Natural killer cell treated with Interleukin-12 subunit alpha and Interleukin-12 subunit beta and Interleukin-15 and Interleukin-18, amount 100 ng/mL, for 72 hours (primary cell): ENCODE results near the gene GSTM5. TPM values are rescaled to one million over a fixed set of nuclear protein-coding genes. Genes with fewer than 3 reads are reported as not detected.
"Not testable (repeated sequence)": the region's sequence is repeated elsewhere in the genome, so short reads cannot be mapped to it uniquely, and the experiment has no call there.

Experiments used
- ATAC-seq, 2 donors: fragments of 150-1000 bp; cut with Tn5 transposase in 1 of 2; sonication (Bioruptor Pico), chemical (Tn5 transposase) in 1 of 2; 2 replicates each; pipeline ENCODE4 v1.10.0; 2021
- DNase-seq: peaks from one replicate; pipeline ENCODE4 v3.0.0; 2022; ENCODE audit warnings: low spot score
- H3K27ac Mint-ChIP-seq, 2 donors: 1 replicate in 1 of 2; 2 replicates in 1 of 2; pipeline ENCODE4 v1.8.0; 2022; ENCODE audit warnings: mixed read lengths in 2 of 2, mild to moderate bottlenecking in 1 of 2, moderate library complexity in 1 of 2
- H3K27me3 Mint-ChIP-seq, 2 donors: 1 replicate in 1 of 2; 2 replicates in 1 of 2; pipeline ENCODE4 v1.8.0; 2022; ENCODE audit warnings: mixed read lengths in 2 of 2
- H3K36me3 Mint-ChIP-seq: one replicate; pipeline ENCODE4 v1.8.0; 2022; ENCODE audit warnings: mixed read lengths
- H3K4me1 Mint-ChIP-seq, 2 donors: 1 replicate in 1 of 2; 2 replicates in 1 of 2; pipeline ENCODE4 v1.8.0; 2022; ENCODE audit warnings: low read depth in 2 of 2, mixed read lengths in 2 of 2, mild to moderate bottlenecking in 1 of 2
- H3K4me3 Mint-ChIP-seq: one replicate; pipeline ENCODE4 v1.8.0; 2022; ENCODE audit warnings: mixed read lengths
- H3K9me3 Mint-ChIP-seq: 2 replicates; pipeline ENCODE4 v1.8.0; 2022; ENCODE audit warnings: mixed read lengths
- total RNA-seq, 2 donors: library from RNA; stranded (reverse); gene quantifications; one replicate each; pipeline ENCODE4 v1.2.3, GENCODE V29; 2022

GSTM5 gene
- total RNA-seq, 2 donors from 2014 or later: not detected

DNA sequence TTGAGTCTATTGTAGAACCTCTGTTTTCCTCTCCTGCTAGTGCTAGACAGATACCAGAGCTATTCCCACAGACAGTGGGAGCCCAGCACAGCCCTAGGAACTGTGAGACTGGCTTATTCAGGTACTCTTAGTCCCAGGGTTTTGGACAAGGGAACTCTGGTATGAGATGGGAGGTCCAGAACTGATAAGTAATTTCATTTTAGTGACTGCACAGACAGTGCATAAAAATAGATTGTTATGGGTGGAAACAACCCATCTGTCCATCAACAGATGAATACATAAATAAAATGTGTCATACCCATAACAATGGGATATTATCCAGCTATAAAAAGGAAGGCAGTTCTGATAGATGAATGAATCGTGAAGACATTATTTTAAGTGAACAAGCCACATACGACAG, 42.7 kb downstream of the GSTM5 start:
- no peaks in the 10 kb centered on the region for H3K4me1 Mint-ChIP-seq
- peak; percentile 15 for DNase-seq
- no peaks in the 10 kb centered on the region for H3K9me3 Mint-ChIP-seq
- no peak overlapping the region for H3K4me3 Mint-ChIP-seq
- no peak overlapping the region for H3K27ac Mint-ChIP-seq
- H3K27me3 Mint-ChIP-seq: peaks cover 0 to 6% of the 10 kb centered on the region in 2 donors
- ATAC-seq: no peak
- no peaks in the 10 kb centered on the region for H3K36me3 Mint-ChIP-seq

DNA sequence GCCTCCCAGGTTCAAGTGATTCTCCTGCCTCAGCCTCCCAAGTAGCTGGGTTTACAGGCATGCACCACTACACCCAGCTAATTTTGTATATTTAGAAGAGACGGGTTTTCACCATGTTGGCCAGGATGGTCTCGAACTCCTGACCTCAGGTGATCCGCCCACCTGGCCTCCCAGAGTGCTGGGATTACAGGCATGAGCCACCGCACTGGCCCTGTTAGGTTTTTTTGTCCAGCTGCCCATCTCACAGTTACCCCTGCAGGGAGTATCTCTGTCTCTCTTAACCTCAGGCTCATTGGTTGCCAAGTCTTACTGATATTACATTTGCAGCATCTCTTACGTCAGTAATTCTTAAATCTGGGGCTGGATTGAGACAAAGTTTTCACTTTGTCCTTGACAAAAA, 44.3 kb downstream of the GSTM5 start:
- H3K9me3 Mint-ChIP-seq, H3K4me3 Mint-ChIP-seq, H3K27me3 Mint-ChIP-seq, H3K4me1 Mint-ChIP-seq, H3K36me3 Mint-ChIP-seq, H3K27ac Mint-ChIP-seq, ATAC-seq: not testable (repeated sequence)
- peak; percentile 8 for DNase-seq

DNA sequence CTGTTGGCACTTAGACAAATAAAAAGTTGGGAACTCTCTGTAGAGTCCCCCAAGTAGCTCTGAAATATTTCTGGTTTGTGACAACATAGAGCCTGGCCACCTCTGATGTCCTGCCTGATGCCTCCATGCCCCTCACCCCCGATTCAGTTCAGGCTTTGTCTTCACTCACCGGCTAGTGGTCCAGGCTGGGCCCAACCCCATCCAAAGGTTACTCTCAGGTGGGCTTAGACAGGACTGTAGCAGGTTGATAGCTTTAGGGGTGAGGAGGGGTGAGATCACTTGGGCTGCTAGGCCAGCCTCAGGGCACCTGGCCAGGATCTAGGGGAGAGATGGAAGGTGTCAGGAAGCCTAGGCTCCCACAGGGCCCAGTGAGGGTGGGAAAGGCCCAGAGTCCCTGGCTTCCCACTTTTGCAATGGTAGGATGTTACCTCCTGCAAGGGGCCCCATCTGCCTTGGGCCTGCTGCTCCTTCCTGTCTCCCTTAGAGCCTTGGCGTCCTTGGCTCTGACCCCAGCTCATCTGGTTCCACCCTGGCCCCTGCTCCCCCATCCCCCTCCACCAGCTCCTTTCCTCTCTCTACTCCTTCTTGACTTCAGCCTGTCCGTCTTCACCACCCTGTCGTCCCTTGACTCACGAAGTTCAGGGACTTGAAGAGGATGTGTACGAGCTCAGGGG, 44.9 kb downstream of the GSTM5 start:
- Mint-ChIP-seq H3K4me1 (no peaks in the 10 kb centered on the region), H3K27me3 (no peaks in the 10 kb centered on the region), H3K36me3 (no peaks in the 10 kb centered on the region), H3K9me3 (no peaks in the 10 kb centered on the region), H3K27ac (no peak overlapping the region), H3K4me3 (no peak overlapping the region)
- ATAC-seq (no peak), DNase-seq (peak; percentile 42)

DNA sequence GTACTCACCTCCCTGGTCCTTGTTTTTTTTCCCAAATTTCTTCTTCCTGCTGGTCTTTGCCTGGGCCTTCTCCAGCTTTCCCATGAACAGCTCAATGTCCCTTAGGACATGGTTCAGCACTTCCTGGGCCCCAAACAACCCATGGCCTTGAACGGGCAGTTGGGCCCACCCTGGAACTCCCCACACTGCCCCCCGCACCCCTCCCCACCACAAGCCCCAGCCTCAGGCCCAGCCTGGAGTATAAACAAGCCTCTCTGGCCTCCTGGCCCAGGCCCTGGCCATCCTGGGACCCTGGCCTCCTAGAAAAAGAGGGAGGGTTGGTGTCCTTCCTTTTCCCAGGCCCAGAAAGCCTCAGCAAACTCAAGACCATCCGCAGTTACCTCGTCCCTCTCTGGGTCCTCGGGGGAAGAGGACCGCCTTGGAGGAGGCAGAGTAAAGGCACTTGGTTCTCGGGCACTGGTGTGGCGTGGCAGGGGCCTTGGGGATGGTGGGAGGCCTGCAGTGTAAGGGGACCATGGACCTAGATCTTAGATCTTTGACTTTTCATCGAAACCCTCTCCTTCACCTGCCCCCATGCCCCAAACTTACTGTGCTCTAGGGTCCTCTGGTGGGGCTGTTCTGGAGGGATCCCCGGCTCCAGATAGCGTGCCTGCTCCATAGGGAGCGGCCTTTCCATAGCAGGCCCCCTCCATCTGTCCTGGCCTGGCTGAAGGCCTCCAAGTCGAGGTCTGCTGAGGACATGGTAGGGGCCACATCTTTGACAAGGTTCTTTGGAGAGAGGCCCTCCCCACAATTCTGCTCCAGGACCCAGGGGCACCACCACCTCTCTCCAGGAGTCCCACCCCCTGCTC, 46.1 kb downstream of the GSTM5 start:
- Mint-ChIP-seq H3K4me1 (no peaks in the 10 kb centered on the region), H3K4me3 (no peak overlapping the region), H3K27me3 (no peaks in the 10 kb centered on the region), H3K36me3 (no peaks in the 10 kb centered on the region), H3K27ac (no peak overlapping the region), H3K9me3 (no peaks in the 10 kb centered on the region)
- DNase-seq: peak; percentile 16
- ATAC-seq: no peak

DNA sequence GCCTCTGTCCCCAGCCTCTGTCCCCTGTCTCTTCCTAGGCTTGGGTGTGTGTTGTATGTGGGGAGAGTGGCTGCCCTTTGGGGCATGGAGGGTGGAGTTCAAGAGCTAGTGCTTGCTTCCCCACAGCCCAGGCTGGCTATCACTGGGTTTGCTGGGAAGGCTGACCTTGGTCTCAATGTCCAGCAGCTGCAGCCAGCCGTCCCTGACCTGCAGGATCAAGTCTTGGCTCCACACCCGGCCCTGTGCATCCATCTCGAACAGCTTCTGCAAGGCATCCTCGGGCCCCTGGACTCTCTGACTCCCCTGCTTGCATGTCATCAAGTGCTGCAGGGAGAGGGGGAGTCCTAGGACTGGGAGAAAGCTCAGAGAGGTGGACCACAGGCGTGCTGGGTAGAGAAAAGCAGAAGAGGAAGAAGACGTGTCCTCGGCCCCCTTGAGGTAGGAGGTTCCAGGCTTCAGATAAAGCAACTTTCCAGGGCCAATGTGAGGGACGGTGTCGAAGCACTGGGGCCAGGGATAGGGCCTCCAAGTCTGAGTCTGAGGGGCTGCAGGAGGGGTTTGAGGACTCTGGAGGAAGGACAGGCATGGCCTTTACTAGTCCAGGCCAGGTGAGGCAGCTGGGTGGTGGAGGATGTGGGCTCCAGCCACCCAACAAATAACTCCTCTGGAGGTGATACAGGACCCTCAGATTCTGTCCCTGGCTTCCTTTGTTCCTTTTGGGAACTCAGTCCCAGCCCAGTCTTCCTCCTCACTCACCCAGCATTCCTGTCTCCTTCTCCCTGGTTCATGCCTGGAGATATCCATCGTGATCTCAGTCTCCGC, 47.7 kb downstream of the GSTM5 start:
- H3K4me3 Mint-ChIP-seq: no peak overlapping the region
- H3K9me3 Mint-ChIP-seq: no peaks in the 10 kb centered on the region

DNA sequence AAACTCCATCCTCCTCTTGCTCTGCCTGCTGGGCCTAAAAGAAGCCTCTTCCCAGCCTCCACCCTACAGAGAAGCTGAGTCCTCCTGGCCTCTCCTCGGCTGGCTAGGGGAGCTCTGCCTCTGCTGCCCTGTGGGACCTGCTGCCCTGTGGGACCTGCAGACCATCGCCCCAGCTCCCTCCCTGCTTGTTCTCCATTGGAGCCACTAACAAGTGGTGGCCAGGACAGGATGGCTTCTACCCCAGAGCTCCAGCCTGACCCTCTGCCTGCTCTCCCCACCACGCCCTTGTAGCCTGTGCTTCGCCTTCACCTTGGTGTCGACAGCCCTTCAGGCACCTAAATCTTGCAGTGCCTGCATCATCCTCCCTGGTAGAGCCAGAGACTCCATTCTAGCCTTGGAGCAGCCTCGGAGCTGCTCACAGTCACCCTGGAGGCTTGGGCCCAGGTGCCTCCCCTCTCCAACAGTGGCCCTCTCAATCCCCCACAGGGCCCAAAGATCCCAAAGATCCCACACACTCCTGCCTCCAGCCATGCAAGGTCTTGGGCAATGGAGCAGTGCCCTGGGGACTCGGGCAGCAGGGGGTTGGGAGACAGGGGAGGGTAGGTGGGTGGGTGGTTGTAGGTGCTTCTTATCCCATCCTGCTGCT, 48.7 kb downstream of the GSTM5 start:
- H3K36me3 Mint-ChIP-seq: no peaks in the 10 kb centered on the region
- ATAC-seq: no peak
- no peaks in the 10 kb centered on the region for H3K4me1 Mint-ChIP-seq
- H3K27me3 Mint-ChIP-seq: no peaks in the 10 kb centered on the region
- no peak overlapping the region for H3K4me3 Mint-ChIP-seq
- peak; percentile 41 for DNase-seq
- peak overlapping the region in 1 of 2 donors; percentile 59 for H3K27ac Mint-ChIP-seq
- H3K9me3 Mint-ChIP-seq: no peaks in the 10 kb centered on the region

More for the DNA sequence above, 47.7 kb downstream of the GSTM5 start:
- ATAC-seq (no peak), DNase-seq (peak; percentile 58)
- H3K27me3 Mint-ChIP-seq: no peaks in the 10 kb centered on the region
- no peaks in the 10 kb centered on the region for H3K36me3 Mint-ChIP-seq
- H3K4me1 Mint-ChIP-seq: no peaks in the 10 kb centered on the region
- H3K27ac Mint-ChIP-seq: no peak overlapping the region

DNA sequence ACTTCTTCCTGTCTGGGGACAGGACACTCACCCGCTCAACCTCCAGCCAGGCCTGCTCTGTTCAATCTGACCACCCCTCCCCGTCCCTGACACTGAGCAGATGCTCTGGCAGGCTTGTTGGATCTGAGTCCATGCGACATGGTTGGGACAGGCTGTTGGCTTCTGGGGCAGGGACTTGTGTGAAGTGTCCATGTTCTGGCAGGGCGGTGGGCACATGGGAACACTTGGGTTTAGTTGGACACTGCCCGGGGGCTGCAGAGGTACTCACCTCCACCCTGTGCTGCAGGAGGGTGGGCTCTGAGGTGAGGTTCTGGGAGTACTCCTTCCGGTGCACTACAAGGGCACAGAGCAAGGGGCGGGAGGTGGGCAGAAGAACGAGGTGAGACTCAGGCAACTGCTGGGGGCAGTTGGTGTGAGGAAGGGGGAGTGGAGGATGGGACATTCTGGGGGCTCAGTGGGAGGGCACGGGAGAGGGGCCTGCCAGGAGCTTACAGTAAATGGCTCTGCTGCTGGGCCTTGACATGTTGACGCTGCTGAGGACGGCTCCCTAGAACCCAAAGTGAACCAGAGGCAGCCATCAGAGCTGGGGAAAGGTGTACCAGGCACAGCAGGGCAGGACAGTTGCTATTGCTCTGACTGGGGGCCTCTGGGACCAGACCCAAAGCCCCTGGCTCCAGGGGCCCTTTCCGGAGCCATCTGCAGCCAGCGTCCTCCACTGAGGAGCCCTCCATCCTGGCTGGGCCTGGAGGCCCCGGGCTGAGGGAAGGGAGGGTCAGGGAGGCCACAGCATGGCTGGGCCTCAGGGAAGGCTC, 49.4 kb downstream of the GSTM5 start:
- Mint-ChIP-seq H3K4me3 (no peak overlapping the region), H3K9me3 (no peaks in the 10 kb centered on the region), H3K27me3 (no peaks in the 10 kb centered on the region), H3K4me1 (no peaks in the 10 kb centered on the region), H3K36me3 (no peaks in the 10 kb centered on the region), H3K27ac (no peak overlapping the region)
- peak; percentile 51 for DNase-seq
- no peak for ATAC-seq

DNA sequence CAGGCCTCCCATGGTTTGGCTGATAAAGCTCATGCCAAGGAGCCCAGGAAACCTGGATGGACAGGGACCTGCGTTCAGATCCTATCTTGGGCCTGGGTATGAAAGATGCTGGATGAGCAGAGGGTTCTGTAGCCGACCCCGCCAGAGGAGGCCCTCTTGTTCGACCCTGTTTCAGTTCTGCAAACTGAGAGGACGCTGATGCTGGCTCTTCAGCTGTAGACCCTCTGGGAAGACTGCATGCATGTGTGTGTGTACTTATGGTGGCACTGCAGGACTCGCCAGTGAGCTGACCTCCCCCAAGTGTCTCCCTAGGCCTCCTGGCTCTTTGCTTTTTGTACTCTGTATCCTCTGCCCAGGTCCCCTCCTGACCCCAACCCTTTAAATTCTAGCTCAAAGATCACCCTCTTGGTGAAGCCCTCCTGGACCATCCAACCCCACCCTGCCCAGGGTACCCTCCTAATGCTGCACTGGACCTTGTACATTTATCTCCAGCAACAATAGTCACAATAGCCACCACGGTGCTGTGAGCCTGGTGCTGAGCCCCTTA, 50.1 kb downstream of the GSTM5 start:
- no peak overlapping the region for H3K27ac Mint-ChIP-seq
- H3K4me3 Mint-ChIP-seq: no peak overlapping the region
- H3K36me3 Mint-ChIP-seq: no peaks in the 10 kb centered on the region
- peak; percentile 44 for DNase-seq
- no peak for ATAC-seq
- no peaks in the 10 kb centered on the region for H3K9me3 Mint-ChIP-seq
- no peaks in the 10 kb centered on the region for H3K27me3 Mint-ChIP-seq
- H3K4me1 Mint-ChIP-seq: no peaks in the 10 kb centered on the region

DNA sequence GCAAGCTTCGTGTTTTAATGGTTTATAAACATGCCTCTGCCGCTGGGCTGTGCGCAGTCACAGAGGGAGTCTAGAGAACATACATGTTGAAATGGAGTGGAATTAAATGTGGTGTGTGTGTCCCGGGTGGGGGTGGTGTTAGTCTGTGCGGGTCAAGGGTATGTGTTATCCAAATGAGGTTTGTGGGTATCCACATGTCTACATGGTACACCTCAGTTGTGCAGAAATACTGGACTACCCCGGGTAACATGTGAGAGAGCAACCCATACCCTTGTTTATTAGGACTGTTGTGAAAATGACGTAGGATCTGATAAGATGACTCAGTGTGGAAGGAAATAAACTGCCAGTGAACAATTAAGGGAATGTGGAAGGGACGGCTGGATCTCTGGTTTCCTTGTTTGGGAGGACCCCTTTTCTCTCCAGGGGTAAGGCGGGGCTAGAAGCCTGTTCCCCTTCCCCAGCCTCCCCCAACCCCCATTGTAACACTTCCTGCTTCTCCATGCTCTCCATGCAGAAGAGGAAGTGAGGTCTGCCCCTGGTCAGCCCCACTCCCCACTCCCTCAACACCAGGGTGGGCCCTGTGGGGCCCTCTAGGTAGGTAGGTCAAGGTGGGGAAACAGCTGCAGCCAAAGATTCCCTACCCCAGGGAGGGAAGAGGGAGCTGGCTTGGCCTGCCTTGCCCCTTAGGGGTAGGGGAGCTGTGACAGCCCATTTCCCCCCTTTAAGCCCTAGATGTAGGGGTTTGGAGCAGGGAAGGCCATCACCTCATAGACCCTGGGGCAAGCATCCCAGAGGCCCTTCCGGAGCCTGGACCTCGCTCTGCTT, 51.0 kb downstream of the GSTM5 start:
- H3K4me3 Mint-ChIP-seq: no peak overlapping the region
- H3K9me3 Mint-ChIP-seq: no peaks in the 10 kb centered on the region
- no peaks in the 10 kb centered on the region for H3K27me3 Mint-ChIP-seq
- no peaks in the 10 kb centered on the region for H3K36me3 Mint-ChIP-seq
- DNase-seq (peak; percentile 44), ATAC-seq (peak in 1 of 2 donors; percentile 22)
- H3K27ac Mint-ChIP-seq: no peak overlapping the region
- H3K4me1 Mint-ChIP-seq: no peaks in the 10 kb centered on the region

DNA sequence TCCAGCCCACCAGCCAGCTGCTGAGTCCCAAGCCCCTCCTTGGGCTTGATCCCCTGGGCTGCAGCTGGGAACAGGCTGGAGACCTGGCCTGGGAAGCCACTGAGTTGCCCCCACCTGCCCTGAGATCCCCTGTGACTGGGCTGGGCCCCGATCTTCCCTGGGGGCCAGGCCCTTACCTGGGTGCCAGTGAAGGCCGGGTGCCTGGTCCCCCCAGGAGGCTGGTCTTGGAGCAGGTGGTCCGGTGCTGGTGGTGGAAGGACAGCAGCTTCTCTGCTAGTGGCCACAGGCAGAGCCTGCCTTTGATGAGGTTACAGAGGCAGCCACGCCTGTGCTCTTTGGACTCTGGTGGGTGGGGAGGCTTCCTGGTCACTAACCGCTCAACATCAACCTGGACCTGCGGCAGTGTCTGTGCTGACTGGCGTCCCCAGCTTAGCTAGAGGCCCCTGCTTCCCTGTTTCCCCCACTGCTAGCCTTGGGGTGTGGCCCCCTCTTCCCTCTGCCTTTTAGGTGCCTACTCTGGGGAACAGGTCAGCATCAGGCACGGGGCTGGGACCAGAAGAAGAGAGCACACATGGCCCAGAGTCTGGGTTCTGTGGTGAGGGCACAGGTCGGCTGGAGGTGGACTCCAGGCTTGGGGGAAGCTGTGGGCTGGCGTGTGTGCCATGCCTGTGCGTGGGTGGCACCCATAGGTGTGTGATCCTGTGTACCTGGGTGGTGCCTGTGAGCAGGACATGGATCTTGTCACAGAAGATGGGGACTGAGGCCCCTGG, 51.8 kb downstream of the GSTM5 start, which contains the start of gene EPS8L3:
TSS of gene EPS8L3 (minus strand) at position 278 of the 770 bp plus-strand sequence. CDS start 2,174 bp downstream, outside the sequence.
- H3K4me3 Mint-ChIP-seq: no peak within 1 kb of the TSS
- H3K4me1 Mint-ChIP-seq: no peaks in the 10 kb centered on the region
- no peak within 1 kb of the TSS for H3K27ac Mint-ChIP-seq
- no peaks in the 10 kb centered on the region for H3K27me3 Mint-ChIP-seq
- ATAC-seq (no peak), DNase-seq (peak; percentile 32)
- H3K9me3 Mint-ChIP-seq: no peaks in the 10 kb centered on the region
- no peaks in the 10 kb centered on the region for H3K36me3 Mint-ChIP-seq

DNA sequence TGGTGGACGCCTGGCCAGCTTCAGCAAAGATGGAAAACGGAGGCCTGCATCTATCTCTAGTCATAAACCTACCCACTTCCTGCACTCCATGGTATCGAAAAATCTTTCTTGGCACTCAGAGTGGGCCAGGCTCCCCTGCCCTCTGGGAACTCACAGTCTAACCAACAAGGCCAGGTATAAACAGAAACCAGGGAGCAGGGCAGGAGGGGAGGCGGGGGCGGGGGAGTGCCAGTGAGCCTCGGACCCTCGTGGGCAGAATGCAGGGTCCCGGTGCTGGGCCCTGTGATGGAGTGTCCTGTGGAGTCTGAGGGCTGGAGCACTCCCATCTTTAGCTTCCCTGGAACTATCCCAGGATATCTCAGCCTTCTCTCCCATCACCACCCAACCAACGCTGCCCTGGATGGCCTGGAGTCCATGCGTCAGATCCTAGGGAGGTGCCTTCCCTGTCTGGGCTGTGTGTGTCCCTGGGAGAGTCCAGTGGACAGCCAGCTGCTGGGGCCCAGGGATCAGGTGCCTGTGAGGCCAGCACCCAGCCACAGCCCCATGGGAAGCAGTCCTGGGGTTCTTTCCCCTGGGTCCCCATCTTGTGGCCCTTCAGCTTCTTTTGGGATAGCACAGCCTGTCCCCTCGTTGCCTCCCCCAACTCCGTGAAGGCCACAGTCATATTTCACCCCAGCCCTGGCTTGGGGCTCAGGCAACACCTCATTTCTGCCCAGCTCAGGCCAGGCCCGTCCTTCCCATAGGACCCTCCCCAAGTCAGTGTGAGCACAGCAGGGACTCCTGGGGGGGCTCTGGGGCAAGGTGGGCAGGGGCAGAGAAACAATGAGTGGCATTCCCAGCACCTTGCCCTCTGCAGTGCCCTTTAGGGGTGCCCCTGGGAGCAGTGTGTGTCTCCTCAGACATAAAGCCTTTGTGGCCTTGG, 52.8 kb downstream of the GSTM5 start:
- no peaks in the 10 kb centered on the region for H3K9me3 Mint-ChIP-seq
- H3K4me1 Mint-ChIP-seq: no peaks in the 10 kb centered on the region
- H3K27me3 Mint-ChIP-seq: peaks cover 6 to 8% of the 10 kb centered on the region in 2 donors
- H3K4me3 Mint-ChIP-seq: no peak overlapping the region
- no peak for ATAC-seq
- DNase-seq: peak; percentile 26
- H3K36me3 Mint-ChIP-seq: no peaks in the 10 kb centered on the region
- no peak overlapping the region for H3K27ac Mint-ChIP-seq
